Activated CD8-positive, alpha-beta memory T cell treated with anti-CD3 and anti-CD28 coated beads, Interleukin-2, amount 10 ng/mL, durations not matched to agents 7 days and 5 days (primary cell): ENCODE results near the gene FGF5. TPM values are rescaled to one million over a fixed set of nuclear protein-coding genes. Genes with fewer than 3 reads are reported as not detected.

Source experiments
- ATAC-seq: fragments of 150-1000 bp; cut with Tn5 transposase; one replicate; pipeline ENCODE4 v1.10.0; 2021; ENCODE audit warnings: moderate library complexity
- CTCF ChIA-PET: fragments of 350-600 bp; sonication (Branson Sonifier 250); formaldehyde crosslinking; loops from one replicate; lab custom pipeline; 2021; ENCODE audit warnings: antibody characterized with exemption; lab: Charles Lee
- DNase-seq: peaks from one replicate; pipeline ENCODE4 v3.0.0-alpha.2; 2020
- H3K27ac Mint-ChIP-seq: one replicate; pipeline ENCODE4 v1.8.0; 2021; ENCODE audit warnings: mild to moderate bottlenecking, mixed read lengths
- H3K27me3 Mint-ChIP-seq: one replicate; pipeline ENCODE4 v1.8.0; 2021; ENCODE audit warnings: mixed read lengths
- H3K36me3 Mint-ChIP-seq: one replicate; pipeline ENCODE4 v1.8.0; 2021; ENCODE audit warnings: mild to moderate bottlenecking, mixed read lengths
- H3K4me1 Mint-ChIP-seq: one replicate; pipeline ENCODE4 v1.8.0; 2021; ENCODE audit warnings: mixed read lengths
- H3K4me3 Mint-ChIP-seq: one replicate; pipeline ENCODE4 v1.8.0; 2021; ENCODE audit warnings: mild to moderate bottlenecking, moderate library complexity, mixed read lengths
- H3K9me3 Mint-ChIP-seq: one replicate; pipeline ENCODE4 v1.8.0; 2022; ENCODE audit warnings: low read depth, mixed read lengths
- total RNA-seq, 2 experiments: library from RNA; stranded (reverse); gene quantifications; one replicate each; pipeline ENCODE4 v1.2.3, GENCODE V29; 2021

The FGF5 gene
- total RNA-seq, result not detected

DNA sequence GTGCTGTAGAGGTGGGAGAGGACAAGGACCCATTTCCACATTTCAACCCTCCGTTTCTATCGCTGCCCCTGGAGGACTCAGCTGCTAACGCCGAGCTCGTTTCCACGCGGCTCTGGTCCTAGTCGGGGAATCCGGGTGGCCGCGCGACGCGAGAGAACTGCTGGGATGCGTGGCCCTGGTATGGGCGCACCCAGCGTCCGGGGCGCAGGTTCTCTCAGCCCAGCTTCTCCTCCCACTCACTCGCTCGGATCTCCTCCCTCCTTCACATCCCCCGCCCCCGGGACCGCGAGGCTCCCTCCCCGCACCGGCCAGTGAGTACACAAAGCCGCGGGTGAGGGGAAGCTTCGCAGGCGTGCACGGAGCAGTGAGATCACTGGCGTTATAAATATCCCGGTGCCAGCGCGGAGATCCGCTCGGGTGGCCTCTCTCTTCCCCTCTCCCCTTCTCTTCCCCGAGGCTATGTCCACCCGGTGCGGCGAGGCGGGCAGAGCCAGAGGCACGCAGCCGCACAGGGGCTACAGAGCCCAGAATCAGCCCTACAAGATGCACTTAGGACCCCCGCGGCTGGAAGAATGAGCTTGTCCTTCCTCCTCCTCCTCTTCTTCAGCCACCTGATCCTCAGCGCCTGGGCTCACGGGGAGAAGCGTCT, at the start of gene FGF5:
FGF5 (plus strand) TSS at position 412 of the 649 bp plus-strand sequence; CDS start at position 573, 161 bp downstream.
- ATAC-seq (peak; percentile 67), DNase-seq (peak; percentile 42)
- H3K36me3 Mint-ChIP-seq, result no peaks in the 10 kb centered on the region
- H3K4me3 Mint-ChIP-seq, result peak within 1 kb of the TSS; percentile 53
- CTCF ChIA-PET, result interaction anchor here (1.5 kb wide), 1 partner anchor 64 kb away, joined by 3 read pairs; no protein-coding TSS in a partner anchor
- peaks cover 20% of the 10 kb centered on the region for H3K4me1 Mint-ChIP-seq
- H3K9me3 Mint-ChIP-seq, result no peaks in the 10 kb centered on the region
- H3K27ac Mint-ChIP-seq, result no peak within 1 kb of the TSS
- peaks cover 89% of the 10 kb centered on the region for H3K27me3 Mint-ChIP-seq

- DNase-seq (no peak), ATAC-seq (no peak)
- H3K4me3 Mint-ChIP-seq, result no peak overlapping the region
- H3K27ac Mint-ChIP-seq, result no peak overlapping the region
- CTCF ChIA-PET, result interaction anchor here (0.8 to 2.2 kb wide), 7 partner anchors 15 to 76 kb away, joined by 3 to 10 read pairs (median 3); no protein-coding TSS in a partner anchor
- peaks cover 49% of the 10 kb centered on the region for H3K27me3 Mint-ChIP-seq
- peaks cover 1% of the 10 kb centered on the region for H3K4me1 Mint-ChIP-seq
- no peaks in the 10 kb centered on the region for H3K9me3 Mint-ChIP-seq
- H3K36me3 Mint-ChIP-seq, result no peaks in the 10 kb centered on the region
These were observed 47.0 kb upstream of the FGF5 start for GRCh38 chr4:80219301-80220025.

DNA sequence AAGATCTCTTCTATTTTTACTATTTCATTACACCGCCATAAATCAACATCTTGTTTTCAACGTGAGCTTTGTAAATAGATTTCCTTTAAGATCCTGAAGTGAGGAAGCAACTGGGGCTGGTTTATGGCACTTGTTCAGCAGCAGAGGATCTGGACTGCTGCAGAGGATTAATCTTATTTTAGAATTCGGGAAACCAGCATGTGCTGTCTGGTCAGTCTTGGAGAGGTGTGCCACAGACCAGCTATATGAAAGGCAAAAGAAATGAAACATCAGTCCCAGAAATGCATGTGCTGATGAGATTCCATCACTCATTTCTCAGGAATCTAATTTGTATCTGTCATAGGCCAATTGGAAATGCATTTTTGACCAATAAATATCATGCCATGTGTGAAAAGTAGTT, 45.8 kb upstream of the FGF5 start:
- H3K27me3 Mint-ChIP-seq, result peaks cover 52% of the 10 kb centered on the region
- no peak overlapping the region for H3K27ac Mint-ChIP-seq
- no peaks in the 10 kb centered on the region for H3K9me3 Mint-ChIP-seq
- no peak overlapping the region for H3K4me3 Mint-ChIP-seq
- no peak for ATAC-seq
- CTCF ChIA-PET, result interaction anchor here (0.9 to 2.2 kb wide), 10 partner anchors 8 to 96 kb away, joined by 3 to 10 read pairs (median 3); partner anchors contain the start of gene PRDM8
- H3K4me1 Mint-ChIP-seq, result no peaks in the 10 kb centered on the region
- DNase-seq, result no peak
- H3K36me3 Mint-ChIP-seq, result no peaks in the 10 kb centered on the region

- Mint-ChIP-seq H3K27me3 (peaks cover 51% of the 10 kb centered on the region), H3K27ac (no peak overlapping the region), H3K9me3 (no peaks in the 10 kb centered on the region), H3K36me3 (no peaks in the 10 kb centered on the region), H3K4me1 (no peaks in the 10 kb centered on the region), H3K4me3 (no peak overlapping the region)
- DNase-seq (no peak), ATAC-seq (no peak)
- CTCF ChIA-PET, result interaction anchor here (0.9 to 2.2 kb wide), 6 partner anchors 9 to 96 kb away, joined by 3 to 10 read pairs (median 4); partner anchors contain the start of gene PRDM8
These were observed 45.3 kb upstream of the FGF5 start for GRCh38 chr4:80221161-80221560.

DNA sequence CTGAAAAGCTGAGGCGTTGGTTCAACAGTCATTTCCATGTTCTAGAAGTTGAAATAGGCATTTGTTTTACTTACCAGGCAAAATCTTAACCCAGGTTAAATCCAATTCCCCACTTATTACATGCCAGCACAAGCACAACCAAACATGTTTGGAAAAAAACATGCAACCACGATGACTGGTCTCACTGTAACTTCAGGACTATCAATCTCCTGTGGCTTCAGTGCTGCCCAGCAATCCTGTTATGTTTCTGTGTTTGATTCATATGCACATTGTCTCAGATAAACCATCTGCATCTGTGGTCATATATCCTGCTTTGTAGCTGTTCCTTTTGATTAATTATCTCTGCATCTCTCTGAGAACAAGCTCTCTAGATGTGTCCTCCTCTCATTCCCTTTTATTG, 40.9 kb upstream of the FGF5 start:
- no peaks in the 10 kb centered on the region for H3K36me3 Mint-ChIP-seq
- no peaks in the 10 kb centered on the region for H3K9me3 Mint-ChIP-seq
- no peak overlapping the region for H3K4me3 Mint-ChIP-seq
- no peak for DNase-seq
- no peak overlapping the region for H3K27ac Mint-ChIP-seq
- peaks cover 37% of the 10 kb centered on the region for H3K27me3 Mint-ChIP-seq
- CTCF ChIA-PET, result no interaction called here
- H3K4me1 Mint-ChIP-seq, result no peaks in the 10 kb centered on the region
- no peak for ATAC-seq

- Mint-ChIP-seq H3K36me3 (no peaks in the 10 kb centered on the region), H3K9me3 (no peaks in the 10 kb centered on the region)
These were observed 40.4 kb upstream of the FGF5 start for GRCh38 chr4:80226094-80226493.

GRCh38 chr4:80228460-80228859, 38.0 kb upstream of the FGF5 start:
- Mint-ChIP-seq H3K36me3 (no peaks in the 10 kb centered on the region), H3K4me1 (no peaks in the 10 kb centered on the region), H3K4me3 (no peak overlapping the region), H3K27me3 (peaks cover 39% of the 10 kb centered on the region), H3K27ac (no peak overlapping the region), H3K9me3 (no peaks in the 10 kb centered on the region)
- no peak for ATAC-seq
- no peak for DNase-seq
- CTCF ChIA-PET, result no interaction called here

More at GRCh38 chr4:80226094-80226493, 40.4 kb upstream of the FGF5 start:
- Mint-ChIP-seq H3K27me3 (peaks cover 36% of the 10 kb centered on the region), H3K4me3 (no peak overlapping the region), H3K27ac (no peak overlapping the region), H3K4me1 (no peaks in the 10 kb centered on the region)
- ATAC-seq (no peak), DNase-seq (no peak)
- CTCF ChIA-PET, result no interaction called here

- Mint-ChIP-seq H3K27me3 (peaks cover 42% of the 10 kb centered on the region), H3K36me3 (no peaks in the 10 kb centered on the region), H3K4me3 (no peak overlapping the region), H3K27ac (no peak overlapping the region), H3K4me1 (no peaks in the 10 kb centered on the region), H3K9me3 (no peaks in the 10 kb centered on the region)
- CTCF ChIA-PET, result no interaction called here
- DNase-seq (no peak), ATAC-seq (no peak)
These were observed 37.3 kb upstream of the FGF5 start for GRCh38 chr4:80229128-80229527.

GRCh38 chr4:80229590-80229989, 36.9 kb upstream of the FGF5 start:
- no peak overlapping the region for H3K4me3 Mint-ChIP-seq
- DNase-seq (no peak), ATAC-seq (no peak)
- no peaks in the 10 kb centered on the region for H3K36me3 Mint-ChIP-seq
- no peak overlapping the region for H3K27ac Mint-ChIP-seq
- CTCF ChIA-PET, result no interaction called here
- H3K4me1 Mint-ChIP-seq, result no peaks in the 10 kb centered on the region
- no peaks in the 10 kb centered on the region for H3K9me3 Mint-ChIP-seq
- H3K27me3 Mint-ChIP-seq, result peaks cover 42% of the 10 kb centered on the region

DNA sequence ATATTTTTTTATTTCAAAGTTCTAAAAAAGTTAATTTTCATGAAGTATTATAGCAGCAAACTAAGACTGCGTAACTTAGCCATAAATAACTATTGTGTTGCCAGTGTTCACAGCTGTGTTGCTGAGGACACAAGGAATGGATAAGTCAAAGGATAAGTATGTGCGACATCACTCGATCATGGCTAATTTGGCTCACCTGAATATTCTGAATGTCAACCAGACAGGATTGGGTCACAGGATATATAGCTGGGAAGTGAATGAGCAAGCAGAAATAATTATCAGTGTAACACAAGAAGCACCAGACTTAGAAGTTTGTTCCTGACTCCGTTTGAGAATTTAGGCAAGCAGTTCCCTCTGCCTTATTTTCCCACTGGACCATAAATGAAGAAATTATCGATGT, 35.3 kb upstream of the FGF5 start:
- Mint-ChIP-seq H3K4me3 (no peak overlapping the region), H3K4me1 (no peaks in the 10 kb centered on the region), H3K27ac (no peak overlapping the region), H3K27me3 (peaks cover 45% of the 10 kb centered on the region), H3K36me3 (no peaks in the 10 kb centered on the region), H3K9me3 (no peaks in the 10 kb centered on the region)
- CTCF ChIA-PET, result interaction anchor here (0.7 kb wide), 1 partner anchor 10 kb away, joined by 3 read pairs; no protein-coding TSS in a partner anchor
- no peak for DNase-seq
- no peak for ATAC-seq

- Mint-ChIP-seq H3K9me3 (no peaks in the 10 kb centered on the region), H3K27ac (no peak overlapping the region), H3K36me3 (no peaks in the 10 kb centered on the region), H3K4me3 (no peak overlapping the region), H3K4me1 (no peaks in the 10 kb centered on the region), H3K27me3 (peaks cover 45% of the 10 kb centered on the region)
- CTCF ChIA-PET, result no interaction called here
- no peak for DNase-seq
- ATAC-seq, result no peak
These were observed 33.6 kb upstream of the FGF5 start for GRCh38 chr4:80232707-80233370.

DNA sequence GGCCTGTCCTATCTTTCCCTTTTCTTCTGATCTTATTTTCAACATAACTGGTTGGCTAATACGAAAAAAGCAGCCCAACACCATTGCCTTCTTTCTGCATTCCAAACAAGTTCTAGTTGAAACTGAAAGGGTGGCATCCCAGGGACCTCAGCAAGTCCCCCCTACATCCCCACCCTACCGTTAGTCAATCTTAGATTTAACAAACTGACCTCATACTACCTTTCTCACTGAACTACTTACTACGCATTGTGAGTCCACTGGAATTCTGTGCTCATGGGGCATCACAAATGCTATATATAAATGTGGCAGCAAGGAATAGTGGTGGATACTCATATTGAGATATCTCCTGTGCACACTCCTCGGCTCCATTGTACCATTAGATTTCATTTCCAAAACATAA, 33.1 kb upstream of the FGF5 start:
- Mint-ChIP-seq H3K27ac (no peak overlapping the region), H3K9me3 (no peaks in the 10 kb centered on the region), H3K27me3 (peaks cover 42% of the 10 kb centered on the region), H3K36me3 (no peaks in the 10 kb centered on the region), H3K4me1 (no peaks in the 10 kb centered on the region), H3K4me3 (no peak overlapping the region)
- DNase-seq (no peak), ATAC-seq (no peak)
- CTCF ChIA-PET, result no interaction called here

DNA sequence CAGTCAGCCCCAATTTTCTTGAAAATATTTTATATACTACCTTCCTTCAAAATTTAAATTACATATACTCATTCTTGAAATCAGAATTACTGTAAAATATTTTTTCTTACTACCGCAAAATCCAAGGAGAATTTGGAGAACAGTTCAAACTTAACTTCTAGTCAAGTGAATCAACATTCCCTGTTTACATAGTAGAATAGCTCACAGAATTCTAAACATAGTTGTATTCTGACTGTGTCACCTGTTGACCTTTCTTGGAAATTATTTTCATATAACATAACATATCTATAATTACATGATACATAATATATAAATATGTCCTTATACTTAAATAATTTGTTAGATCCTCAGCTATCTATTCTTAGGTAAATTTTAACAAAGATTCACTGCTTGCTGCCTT, 31.0 kb upstream of the FGF5 start:
- Mint-ChIP-seq H3K4me1 (no peaks in the 10 kb centered on the region), H3K4me3 (no peak overlapping the region), H3K36me3 (no peaks in the 10 kb centered on the region), H3K9me3 (no peaks in the 10 kb centered on the region), H3K27me3 (peaks cover 24% of the 10 kb centered on the region), H3K27ac (no peak overlapping the region)
- CTCF ChIA-PET, result interaction anchor here (1.0 kb wide), 1 partner anchor 33 kb away, joined by 4 read pairs; no protein-coding TSS in a partner anchor
- ATAC-seq (no peak), DNase-seq (no peak)
